GM12891 (cell line): ENCODE data around the gene TLCD3B.

Source experiments
- POLR2A ChIP-seq: IDR thresholded peaks from 2 replicates; pipeline ENCODE4 v1.6.1; 2011; ENCODE audit warnings: low read depth, low read length, control low read depth
- POLR2AphosphoS5 ChIP-seq: IDR thresholded peaks from 2 replicates; pipeline ENCODE4 v1.6.1; 2011; ENCODE audit warnings: low read depth, low read length, control low read depth
- SPI1 ChIP-seq: IDR thresholded peaks from 2 replicates; pipeline ENCODE4 v1.6.1; 2011; ENCODE audit warnings: low read depth, low read length, control low read depth

- TF ChIP-seq POLR2AphosphoS5 (no peak), POLR2A (no peak), SPI1 (no peak)
Observed at GRCh38 chr16:29988346-29989075, 42.6 kb downstream of the TLCD3B start.
